COLO668 (cell line): ENCODE measurements around the gene CCDC116.
"Not testable (repeated sequence)": the region's sequence is repeated elsewhere in the genome, so short reads cannot be mapped to it uniquely, and the experiment has no call there.

Experiments
- DNase-seq: peaks from one replicate; lab custom pipeline; 2025; ENCODE audit not compliant: unreplicated experiment; lab: John Stamatoyannopoulos, UW

CCDC116 gene

DNA sequence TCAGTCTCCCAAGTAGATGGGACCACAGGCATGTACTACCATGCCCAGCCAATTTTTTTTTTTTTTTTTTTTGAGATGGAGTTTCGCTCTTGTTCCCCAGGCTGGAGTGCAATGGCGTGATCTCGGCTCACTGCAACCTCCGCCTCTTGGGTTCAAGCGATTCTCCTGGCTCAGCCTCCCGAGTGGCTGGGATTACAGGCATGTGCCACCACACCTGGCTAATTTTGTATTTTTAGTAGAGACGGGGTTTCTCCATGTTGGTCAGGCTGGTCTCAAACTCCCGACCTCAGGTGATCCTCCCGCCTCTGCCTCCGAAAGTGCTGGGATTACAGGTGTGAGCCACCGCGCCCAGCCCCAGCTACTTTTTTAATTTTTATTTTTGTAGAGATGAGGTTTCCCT lies 46.3 kb downstream of the CCDC116 start:
- DNase-seq, result not testable (repeated sequence)

DNA sequence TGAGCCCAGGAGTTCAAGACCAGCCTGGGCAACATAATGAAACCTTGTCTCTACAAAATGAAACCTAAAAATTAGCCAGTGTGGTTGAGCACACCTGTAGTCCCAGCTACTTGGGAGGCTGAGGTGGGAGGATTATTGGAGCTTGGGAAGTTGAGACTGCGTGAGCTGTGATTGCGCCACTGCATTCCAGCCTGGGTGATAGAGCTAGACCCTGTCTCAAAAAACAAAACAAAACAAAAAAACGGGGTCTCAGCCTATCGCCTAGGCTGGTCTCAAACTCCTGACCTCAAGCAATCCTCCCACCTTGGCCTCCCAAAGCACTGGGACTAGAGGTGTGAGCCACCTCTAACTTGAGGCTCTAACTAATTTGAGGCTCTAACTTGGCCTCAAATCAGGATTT lies 46.8 kb downstream of the CCDC116 start:
- no peak for DNase-seq

DNA sequence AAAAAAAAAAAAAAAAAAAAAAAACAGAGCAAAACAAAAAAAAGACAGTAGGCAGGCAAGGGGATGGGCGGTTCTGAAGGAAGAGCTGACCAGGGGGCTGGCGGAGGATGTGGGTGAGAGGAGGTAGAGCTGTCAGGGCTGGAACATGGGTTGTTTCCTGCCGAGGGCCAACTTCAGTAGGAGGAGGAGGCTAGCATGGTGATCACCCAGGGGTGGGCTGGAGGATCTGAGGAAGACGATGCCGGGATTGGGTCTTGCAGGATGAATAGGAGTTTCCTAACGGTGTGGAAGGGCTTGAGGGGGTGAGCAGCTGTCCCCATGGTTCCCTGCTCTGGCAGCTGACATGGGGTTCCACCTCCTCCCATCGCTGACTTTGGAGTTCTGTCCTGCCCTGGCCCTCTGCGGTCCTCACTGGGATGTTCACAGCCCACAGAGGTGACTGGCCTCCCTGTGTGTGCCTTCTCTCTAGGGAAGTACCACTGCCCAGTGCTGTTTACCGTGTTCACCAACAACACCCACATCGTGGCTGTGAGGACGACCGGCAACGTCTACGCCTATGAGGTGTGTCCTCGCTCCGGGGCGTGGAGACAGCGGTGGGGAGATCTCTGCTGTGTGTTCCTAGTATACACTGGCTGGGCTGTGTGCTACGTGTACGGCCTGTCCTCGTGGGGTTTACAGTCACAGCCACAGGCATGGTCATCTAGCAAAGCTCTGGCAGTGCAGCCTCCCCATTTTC lies 48.4 kb downstream of the CCDC116 start:
- DNase-seq, result no peak

DNA sequence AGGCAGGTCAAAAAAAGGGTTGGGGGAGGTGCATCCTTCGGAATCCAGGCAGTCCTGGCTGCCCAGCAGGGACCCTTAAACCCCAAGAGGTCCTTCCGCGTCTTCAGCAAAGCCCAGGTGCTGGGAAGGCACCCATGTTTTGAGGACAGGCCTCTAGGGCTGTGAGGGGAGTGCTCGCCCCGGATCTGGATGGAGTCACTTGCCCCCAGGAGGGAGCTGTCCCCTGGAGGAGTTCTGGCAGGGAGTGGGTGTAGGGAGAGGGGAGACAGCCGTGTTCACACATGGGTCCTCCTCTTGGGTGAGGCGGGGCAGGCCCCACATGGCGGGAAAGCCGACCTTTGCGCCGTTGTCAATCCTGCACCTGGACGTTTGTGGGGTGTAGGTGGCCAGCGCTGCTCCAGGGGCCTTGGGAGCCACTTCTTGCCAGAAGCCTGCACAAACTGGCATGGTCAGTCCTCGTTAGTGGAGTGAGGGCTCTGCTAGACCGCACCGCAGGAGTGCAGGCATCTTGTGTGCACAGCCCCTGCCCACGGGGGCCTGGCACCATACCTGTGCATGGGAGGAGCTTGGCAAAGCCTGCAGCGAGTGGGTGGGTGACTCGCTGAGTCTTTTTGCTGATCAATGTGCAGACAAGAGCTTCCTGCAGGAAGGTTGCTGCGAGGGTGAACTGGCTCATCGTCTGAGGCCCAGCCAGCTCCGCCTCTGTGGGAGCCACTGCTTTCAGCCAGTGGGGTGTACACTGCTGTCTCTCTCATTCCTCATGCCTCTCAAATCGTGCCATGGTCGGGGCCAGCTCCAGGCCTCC lies 49.2 kb downstream of the CCDC116 start:
- DNase-seq, result no peak

DNA sequence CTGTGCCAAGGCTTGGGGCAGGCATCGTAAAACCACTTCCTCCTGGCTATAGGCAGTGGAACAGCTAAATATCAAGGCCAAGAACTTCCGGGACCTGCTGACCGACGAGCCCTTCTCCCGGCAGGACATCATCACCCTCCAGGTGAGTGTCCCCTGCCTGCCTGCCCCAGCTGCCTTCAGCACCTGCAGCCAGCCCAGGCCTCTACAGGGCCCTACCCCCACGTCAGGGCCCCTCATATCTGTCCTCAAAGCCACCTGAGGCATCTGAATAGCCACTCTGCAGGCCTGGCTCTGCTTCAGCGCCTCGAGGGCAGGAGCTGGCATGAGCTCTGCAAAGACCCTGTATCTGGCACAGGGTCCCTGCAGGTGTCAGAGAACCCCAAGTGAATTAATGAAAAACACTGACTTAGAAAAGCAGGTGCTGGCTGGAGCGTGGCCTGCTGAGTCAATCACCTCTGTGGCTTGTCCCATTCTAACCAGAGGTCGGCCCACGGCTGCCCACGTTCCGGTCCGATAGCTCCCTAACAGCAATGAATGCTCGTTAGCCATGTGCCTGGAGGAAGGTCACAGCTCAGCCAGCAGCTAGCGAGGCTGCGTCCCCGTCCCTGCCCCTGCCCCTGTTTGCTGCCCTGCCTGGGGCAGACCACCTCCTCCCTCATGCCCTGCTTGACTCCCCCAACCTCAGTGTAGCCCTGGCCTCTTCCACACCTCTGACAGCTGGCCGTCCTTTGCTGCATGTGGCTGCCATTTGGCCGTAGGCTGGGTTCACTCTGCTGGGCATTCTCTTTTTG lies 50.0 kb downstream of the CCDC116 start:
- no peak for DNase-seq

DNA sequence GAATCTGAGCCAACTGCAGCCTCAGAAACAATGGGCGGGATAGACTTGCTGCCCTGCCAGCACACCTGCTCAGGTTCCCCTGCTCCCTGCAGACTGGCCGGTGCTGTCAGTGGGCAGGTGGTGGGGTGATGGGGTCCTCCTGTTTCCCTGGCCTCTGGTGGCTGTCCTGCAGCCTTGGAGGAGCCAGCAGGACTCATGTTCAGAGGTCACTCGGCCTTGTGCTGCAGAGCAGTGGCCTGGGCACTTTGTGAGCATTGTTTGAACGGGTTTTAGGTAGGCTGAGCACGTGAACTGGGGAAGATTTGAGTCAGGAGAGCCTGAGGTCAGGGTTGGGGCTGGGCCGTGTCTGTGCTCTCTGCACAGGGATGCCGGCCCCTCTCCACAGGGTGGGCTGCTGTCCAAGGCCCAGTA lies 50.8 kb downstream of the CCDC116 start:
- DNase-seq, result no peak

DNA sequence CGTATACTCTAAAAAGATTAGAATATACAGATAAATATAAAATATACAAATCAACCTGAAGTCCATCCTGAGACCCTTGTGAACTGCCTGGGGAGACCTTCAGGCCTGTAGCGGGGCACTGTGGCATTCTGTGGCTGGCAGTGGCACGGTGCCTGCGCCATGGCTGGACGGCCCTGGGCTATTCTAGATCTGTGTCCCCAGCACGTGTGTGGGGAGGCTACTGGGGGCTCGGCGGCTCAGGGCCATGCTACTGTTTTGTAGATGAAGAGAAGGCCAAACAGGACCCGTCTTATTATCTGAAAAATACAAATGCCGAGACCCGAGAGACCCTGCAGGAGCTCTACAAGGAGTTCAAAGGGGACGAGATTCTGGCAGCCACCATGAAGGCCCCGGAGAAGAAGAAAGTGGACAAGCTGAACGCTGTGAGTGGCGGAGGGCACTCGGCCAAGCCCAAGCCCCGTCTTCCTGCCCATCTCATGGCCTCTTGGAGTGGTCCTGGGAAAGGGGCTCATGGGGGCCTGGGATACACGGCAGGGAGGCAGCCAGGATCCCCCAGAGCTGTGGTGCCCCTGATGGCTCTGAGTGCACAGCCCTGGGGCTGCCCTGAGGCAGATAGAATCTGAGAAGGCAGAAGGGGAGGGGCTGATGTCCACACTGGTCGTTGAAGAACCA lies 52.1 kb downstream of the CCDC116 start:
- DNase-seq, result no peak

DNA sequence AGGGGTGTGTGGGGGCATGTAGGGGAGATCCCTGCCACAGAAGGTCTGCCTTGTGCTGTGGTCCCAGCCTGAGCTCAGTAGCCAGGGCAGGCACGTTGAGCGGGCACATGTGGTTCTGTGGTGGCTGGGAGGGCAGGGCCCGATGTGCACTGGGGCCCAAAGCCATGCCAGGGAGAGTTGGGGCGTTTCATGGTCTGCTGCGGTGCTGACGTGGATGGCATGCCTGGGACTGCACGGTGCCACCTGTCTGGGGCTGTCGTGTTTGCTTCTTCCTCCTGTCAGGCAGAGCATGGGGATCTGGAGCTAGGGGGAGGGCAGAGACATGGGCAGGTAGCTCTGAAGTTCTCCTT lies 52.6 kb downstream of the CCDC116 start:
- no peak for DNase-seq

DNA sequence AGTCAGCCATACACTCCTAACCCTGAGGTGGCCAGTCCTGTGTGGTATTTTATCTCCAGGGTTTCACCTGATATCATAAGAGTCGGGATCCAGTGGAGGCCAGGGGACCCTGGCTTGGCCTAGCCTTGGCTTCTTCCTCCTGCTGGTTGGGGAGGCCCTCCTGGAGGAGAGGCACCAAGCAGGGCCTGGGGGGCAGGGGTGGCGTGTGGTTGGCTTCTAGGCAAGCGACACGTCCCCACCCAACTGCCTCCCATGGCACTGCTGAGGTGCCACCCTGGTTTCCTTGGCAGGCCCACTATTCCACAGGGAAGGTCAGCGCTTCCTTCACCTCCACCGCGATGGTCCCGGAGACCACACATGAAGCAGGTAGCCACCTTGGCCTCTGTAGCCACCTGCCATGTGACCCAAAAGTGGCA lies 53.6 kb downstream of the CCDC116 start:
- DNase-seq, result no peak
